Coronary artery (tissue), 2 donors: ENCODE measurements around the gene MSTN.

Source experiments
- DNase-seq: peaks from one replicate; pipeline ENCODE4 v3.0.0-alpha.2; 2017; ENCODE audit warnings: low spot score
- H3K27ac ChIP-seq, 2 donors: fragments of 200-600 bp; sonication (generic); one replicate each; pipeline ENCODE4 v1.5.1; 2016 to 2019
- H3K4me3 ChIP-seq: fragments of 200-600 bp; sonication (generic); 2 replicates; pipeline ENCODE4 v1.5.1; 2016; ENCODE audit warnings: mild to moderate bottlenecking, moderate library complexity
- TF ChIP-seq, protein P1 (sequence below): fragments of 200-600 bp; sonication (generic); IDR thresholded peaks from one replicate; pipeline ENCODE4 v1.5.1; 2019; ENCODE audit warnings: antibody characterized with exemption

The MSTN gene

DNA sequence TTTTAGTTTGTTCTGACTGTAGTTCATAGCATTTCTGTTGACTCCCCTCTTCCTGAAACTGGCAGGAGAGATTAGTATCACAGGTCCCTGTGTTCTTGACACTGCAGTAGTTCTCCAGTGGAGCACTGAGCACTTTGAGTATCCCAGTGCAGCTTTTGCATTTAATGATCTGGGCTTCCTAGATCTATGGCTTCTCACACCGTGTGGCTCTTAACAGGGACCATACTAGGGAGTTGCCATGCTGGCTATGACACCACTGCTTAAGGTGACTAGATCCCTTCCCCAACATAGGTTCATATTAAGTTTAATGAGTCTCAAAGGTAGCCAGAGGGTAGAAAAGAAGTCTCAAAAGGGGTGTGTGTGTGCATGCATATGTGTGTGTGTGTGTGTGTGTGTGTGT lies 6.2 kb upstream of the MSTN start:
- TF ChIP-seq, protein P1, sequence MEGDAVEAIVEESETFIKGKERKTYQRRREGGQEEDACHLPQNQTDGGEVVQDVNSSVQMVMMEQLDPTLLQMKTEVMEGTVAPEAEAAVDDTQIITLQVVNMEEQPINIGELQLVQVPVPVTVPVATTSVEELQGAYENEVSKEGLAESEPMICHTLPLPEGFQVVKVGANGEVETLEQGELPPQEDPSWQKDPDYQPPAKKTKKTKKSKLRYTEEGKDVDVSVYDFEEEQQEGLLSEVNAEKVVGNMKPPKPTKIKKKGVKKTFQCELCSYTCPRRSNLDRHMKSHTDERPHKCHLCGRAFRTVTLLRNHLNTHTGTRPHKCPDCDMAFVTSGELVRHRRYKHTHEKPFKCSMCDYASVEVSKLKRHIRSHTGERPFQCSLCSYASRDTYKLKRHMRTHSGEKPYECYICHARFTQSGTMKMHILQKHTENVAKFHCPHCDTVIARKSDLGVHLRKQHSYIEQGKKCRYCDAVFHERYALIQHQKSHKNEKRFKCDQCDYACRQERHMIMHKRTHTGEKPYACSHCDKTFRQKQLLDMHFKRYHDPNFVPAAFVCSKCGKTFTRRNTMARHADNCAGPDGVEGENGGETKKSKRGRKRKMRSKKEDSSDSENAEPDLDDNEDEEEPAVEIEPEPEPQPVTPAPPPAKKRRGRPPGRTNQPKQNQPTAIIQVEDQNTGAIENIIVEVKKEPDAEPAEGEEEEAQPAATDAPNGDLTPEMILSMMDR = no peak
- DNase-seq = no peak

GRCh38 chr2:190065839-190066238 lies 3.3 kb upstream of the MSTN start:
- TF ChIP-seq, protein P1 = no peak
- no peak overlapping the region for H3K27ac ChIP-seq
- DNase-seq = no peak
- no peak overlapping the region for H3K4me3 ChIP-seq

More for the DNA sequence above, 6.2 kb upstream of the MSTN start:
- Histone ChIP-seq H3K27ac (no peak overlapping the region), H3K4me3 (no peak overlapping the region)

DNA sequence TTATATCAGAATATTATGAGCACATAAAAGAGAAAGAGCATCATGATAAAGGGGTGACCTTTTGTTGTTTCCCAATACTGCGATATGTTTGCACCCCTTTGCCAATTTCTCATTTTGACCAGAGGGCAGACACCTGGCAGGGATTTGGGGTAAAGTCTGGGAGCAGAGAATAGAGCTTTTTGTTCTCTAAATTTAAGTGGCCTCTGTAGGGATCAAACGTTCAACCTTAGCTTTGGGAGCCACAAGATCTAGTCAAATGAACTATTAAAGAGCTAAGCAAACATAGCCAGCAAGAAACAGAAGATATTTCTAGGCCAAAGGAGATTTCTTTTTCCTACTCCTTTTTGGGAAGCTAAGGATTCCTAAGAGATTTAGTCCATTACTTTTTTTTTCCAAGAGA lies 1.1 kb upstream of the MSTN start:
- DNase-seq = no peak
- TF ChIP-seq, protein P1 = no peak
- H3K27ac ChIP-seq = no peak overlapping the region
- no peak overlapping the region for H3K4me3 ChIP-seq

GRCh38 chr2:190062053-190062452 lies 476 bp downstream of the MSTN start:
- Histone ChIP-seq H3K27ac (no peak overlapping the region), H3K4me3 (no peak overlapping the region)
- DNase-seq = no peak
- TF ChIP-seq, protein P1 = no peak

DNA sequence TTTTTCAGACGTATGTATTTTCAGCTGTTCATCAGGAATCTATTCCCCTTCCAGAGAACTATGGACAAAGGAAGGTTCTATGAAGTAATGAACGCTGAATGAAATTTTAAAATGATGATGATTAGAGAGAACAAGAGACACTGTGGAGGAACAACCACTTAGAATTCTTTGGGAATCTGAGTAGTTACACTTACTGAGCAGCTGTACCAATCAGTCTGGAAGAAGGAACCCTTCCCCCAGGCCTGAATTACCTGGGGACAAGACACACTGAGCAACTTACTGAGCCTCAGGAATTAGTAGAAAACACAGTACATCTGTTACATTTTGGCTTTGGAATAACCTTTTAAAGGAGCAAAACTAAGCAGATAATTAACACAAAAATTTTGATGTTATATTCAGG lies 1.9 kb downstream of the MSTN start:
- DNase-seq = no peak

GRCh38 chr2:190060019-190060418 lies 2.5 kb downstream of the MSTN start:
- no peak for DNase-seq
- TF ChIP-seq, protein P1 = no peak
- Histone ChIP-seq H3K4me3 (no peak overlapping the region), H3K27ac (no peak overlapping the region)

More for the DNA sequence above, 1.9 kb downstream of the MSTN start:
- Histone ChIP-seq H3K27ac (no peak overlapping the region), H3K4me3 (no peak overlapping the region)
- TF ChIP-seq, protein P1 = no peak

DNA sequence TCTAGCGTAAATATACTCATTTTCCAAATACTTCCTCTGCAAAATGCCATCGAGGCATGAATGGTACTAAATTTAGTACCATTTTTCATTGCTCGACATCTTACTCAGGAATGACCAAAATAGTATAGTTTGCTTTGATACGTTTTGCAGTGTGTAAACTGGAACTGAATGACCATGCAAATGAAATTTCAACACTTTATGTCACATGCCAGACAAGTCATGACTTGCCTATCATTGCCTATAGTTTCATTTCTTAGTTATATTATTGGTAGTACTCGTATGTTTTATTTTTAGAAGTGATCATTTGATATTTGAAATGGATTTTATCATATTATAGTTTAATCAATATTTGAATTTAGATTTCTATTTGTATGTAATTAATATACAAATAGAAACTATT lies 9.1 kb downstream of the MSTN start:
- no peak for DNase-seq
- TF ChIP-seq, protein P1 = no peak
- no peak overlapping the region for H3K4me3 ChIP-seq
- H3K27ac ChIP-seq = no peak overlapping the region
